Measurements from ENCODE around the gene DIP2C.

The DIP2C gene

GRCh38 chr10:571166-571565, 118.3 kb downstream of the DIP2C start:
- no peak for DNase-seq (ENCODE audit: low spot score)

- DNase-seq (ENCODE audit: low spot score), result no peak
Measured at GRCh38 chr10:570628-571163, 118.8 kb downstream of the DIP2C start.

- DNase-seq (ENCODE audit: low spot score), result no peak
Measured at GRCh38 chr10:569961-570627, 119.4 kb downstream of the DIP2C start.

GRCh38 chr10:568848-569247, 120.6 kb downstream of the DIP2C start:
- DNase-seq (ENCODE audit: low spot score), result no peak

GRCh38 chr10:567869-568268, 121.6 kb downstream of the DIP2C start:
- DNase-seq (ENCODE audit: low spot score), result no peak

- DNase-seq (ENCODE audit: low spot score), result no peak
Measured at GRCh38 chr10:566241-566885, 123.1 kb downstream of the DIP2C start.

- no peak for DNase-seq (ENCODE audit: low spot score)
Measured at GRCh38 chr10:565676-566075, 123.8 kb downstream of the DIP2C start.

- no peak for DNase-seq (ENCODE audit: low spot score)
Measured at GRCh38 chr10:565146-565545, 124.3 kb downstream of the DIP2C start.

GRCh38 chr10:563827-564226, 125.6 kb downstream of the DIP2C start:
- no peak for DNase-seq (ENCODE audit: low spot score)

GRCh38 chr10:562142-562541, 127.3 kb downstream of the DIP2C start:
- DNase-seq (ENCODE audit: low spot score), result no peak

- DNase-seq (ENCODE audit: low spot score), result no peak
Measured at GRCh38 chr10:561721-562120, 127.7 kb downstream of the DIP2C start.

- DNase-seq (ENCODE audit: low spot score), result peak; percentile 65
Measured at GRCh38 chr10:560314-560992, 129.0 kb downstream of the DIP2C start.

- DNase-seq (ENCODE audit: low spot score), result no peak
Measured at GRCh38 chr10:559767-560047, 129.8 kb downstream of the DIP2C start.

GRCh38 chr10:558891-559766, 130.3 kb downstream of the DIP2C start:
- no peak for DNase-seq (ENCODE audit: low spot score)

GRCh38 chr10:558364-558763, 131.1 kb downstream of the DIP2C start:
- DNase-seq (ENCODE audit: low spot score), result no peak

GRCh38 chr10:557792-558328, 131.6 kb downstream of the DIP2C start:
- DNase-seq (ENCODE audit: low spot score), result peak; percentile 36

- no peak for DNase-seq (ENCODE audit: low spot score)
Measured at GRCh38 chr10:556971-557637, 132.4 kb downstream of the DIP2C start.

- no peak for DNase-seq (ENCODE audit: low spot score)
Measured at GRCh38 chr10:555682-556350, 133.7 kb downstream of the DIP2C start.

GRCh38 chr10:555281-555680, 134.2 kb downstream of the DIP2C start:
- no peak for DNase-seq (ENCODE audit: low spot score)

- DNase-seq (ENCODE audit: low spot score), result no peak
Measured at GRCh38 chr10:554182-554848, 135.2 kb downstream of the DIP2C start.

All from kidney tubule cell (primary cell).